HG03159 (cell line): Measurements from ENCODE around the gene POU2F2.

Source experiments
- ATAC-seq: cut with Tn5 transposase; IDR thresholded peaks from one replicate; pipeline ENCODE4 v1.9.1; 2021; ENCODE audit warnings: mild to moderate bottlenecking, moderate library complexity; ENCODE audit not compliant: unreplicated experiment

Gene POU2F2

GRCh38 chr19:42126574-42126973 lies 5.7 kb downstream of the POU2F2 start:
- ATAC-seq: no peak

GRCh38 chr19:42125536-42125935 lies 6.7 kb downstream of the POU2F2 start:
- ATAC-seq: no peak

GRCh38 chr19:42124386-42124901 lies 7.8 kb downstream of the POU2F2 start:
- no peak for ATAC-seq

- no peak for ATAC-seq
These were observed 8.5 kb downstream of the POU2F2 start for GRCh38 chr19:42123765-42124164.

GRCh38 chr19:42122691-42123607 lies 9.3 kb downstream of the POU2F2 start:
- no peak for ATAC-seq

GRCh38 chr19:42121656-42122069 lies 10.6 kb downstream of the POU2F2 start:
- ATAC-seq: no peak

GRCh38 chr19:42121036-42121621 lies 11.1 kb downstream of the POU2F2 start:
- no peak for ATAC-seq

GRCh38 chr19:42120276-42120980 lies 11.8 kb downstream of the POU2F2 start:
- no peak for ATAC-seq

- ATAC-seq: no peak
These were observed 15.2 kb downstream of the POU2F2 start for GRCh38 chr19:42117076-42117475.

GRCh38 chr19:42116308-42117075 lies 15.8 kb downstream of the POU2F2 start:
- ATAC-seq: no peak

- ATAC-seq: no peak
These were observed 16.5 kb downstream of the POU2F2 start for GRCh38 chr19:42115705-42116104.

GRCh38 chr19:42115219-42115618 lies 17.0 kb downstream of the POU2F2 start:
- no peak for ATAC-seq

GRCh38 chr19:42114412-42114811 lies 17.8 kb downstream of the POU2F2 start:
- no peak for ATAC-seq

- peak; percentile 55 for ATAC-seq
These were observed 18.5 kb downstream of the POU2F2 start for GRCh38 chr19:42113641-42114348.

- ATAC-seq: no peak
These were observed 20.4 kb downstream of the POU2F2 start for GRCh38 chr19:42111811-42112210.

GRCh38 chr19:42111384-42111783 lies 20.9 kb downstream of the POU2F2 start:
- ATAC-seq: no peak

- ATAC-seq: no peak
These were observed 21.6 kb downstream of the POU2F2 start for GRCh38 chr19:42110658-42111057.

- ATAC-seq: no peak
These were observed 22.4 kb downstream of the POU2F2 start for GRCh38 chr19:42109896-42110295.

- peak; percentile 65 for ATAC-seq
These were observed 23.5 kb downstream of the POU2F2 start for GRCh38 chr19:42108527-42109389.
